ENCODE results near the gene ADGRF1.
"Not testable (repeated sequence)": the region's sequence is repeated elsewhere in the genome, so short reads cannot be mapped to it uniquely, and the experiment has no call there.

Gene ADGRF1

GRCh38 chr6:46996860-46997641 is 45.1 kb downstream of the ADGRF1 start:
- no peak for FAIRE-seq
- no peak for DNase-seq (ENCODE audit: insufficient read length, low spot score)
- TF ChIP-seq CTCF (IDR thresholded peaks at IDR 0.05; ENCODE audit: insufficient read depth, missing control alignments), result no peak

- FAIRE-seq (no peak), DNase-seq (ENCODE audit: insufficient read length, low spot score) (no peak)
- TF ChIP-seq CTCF (IDR thresholded peaks at IDR 0.05; ENCODE audit: insufficient read depth, missing control alignments), result no peak
These were observed 47.2 kb downstream of the ADGRF1 start for GRCh38 chr6:46994933-46995332.

GRCh38 chr6:46993846-46994245 is 48.3 kb downstream of the ADGRF1 start:
- FAIRE-seq (no peak), DNase-seq (ENCODE audit: insufficient read length, low spot score) (no peak)
- TF ChIP-seq CTCF (IDR thresholded peaks at IDR 0.05; ENCODE audit: insufficient read depth, missing control alignments), result no peak

GRCh38 chr6:46992391-46992790 is 49.7 kb downstream of the ADGRF1 start:
- DNase-seq (ENCODE audit: insufficient read length, low spot score); FAIRE-seq: not testable (repeated sequence)

- DNase-seq (ENCODE audit: insufficient read length, low spot score); FAIRE-seq: not testable (repeated sequence)
- TF ChIP-seq CTCF (IDR thresholded peaks at IDR 0.05; ENCODE audit: insufficient read depth, missing control alignments), result peak; percentile 81
These were observed 51.2 kb downstream of the ADGRF1 start for GRCh38 chr6:46990818-46991510.

- no peak for DNase-seq (ENCODE audit: insufficient read length, low spot score)
- FAIRE-seq, result no peak
- no peak for TF ChIP-seq CTCF (IDR thresholded peaks at IDR 0.05; ENCODE audit: insufficient read depth, missing control alignments)
These were observed 52.0 kb downstream of the ADGRF1 start for GRCh38 chr6:46990031-46990644.

- no peak for DNase-seq (ENCODE audit: insufficient read length, low spot score)
- FAIRE-seq, result no peak
These were observed 52.7 kb downstream of the ADGRF1 start for GRCh38 chr6:46989398-46989797.

More at GRCh38 chr6:46989398-46989797, 52.7 kb downstream of the ADGRF1 start:
- TF ChIP-seq CTCF (IDR thresholded peaks at IDR 0.05; ENCODE audit: insufficient read depth, missing control alignments), result no peak
